GM18505 (cell line): ENCODE results near the gene SNTG2.

ENCODE experiments used
- ATAC-seq: cut with Tn5 transposase; IDR thresholded peaks from one replicate; pipeline ENCODE4 v1.9.1; 2021; ENCODE audit not compliant: unreplicated experiment
- POLR2A ChIP-seq: IDR thresholded peaks from 4 replicates; pipeline ENCODE4 v1.6.1; 2011; ENCODE audit warnings: borderline replicate concordance; ENCODE audit not compliant: insufficient read depth, insufficient read length; ENCODE audit errors: extremely low read depth

Gene SNTG2

GRCh38 chr2:1310202-1310601, 359.6 kb downstream of the SNTG2 start:
- ATAC-seq: no peak
- no peak for TF ChIP-seq POLR2A

GRCh38 chr2:1310866-1311265, 360.2 kb downstream of the SNTG2 start:
- no peak for TF ChIP-seq POLR2A
- no peak for ATAC-seq

DNA sequence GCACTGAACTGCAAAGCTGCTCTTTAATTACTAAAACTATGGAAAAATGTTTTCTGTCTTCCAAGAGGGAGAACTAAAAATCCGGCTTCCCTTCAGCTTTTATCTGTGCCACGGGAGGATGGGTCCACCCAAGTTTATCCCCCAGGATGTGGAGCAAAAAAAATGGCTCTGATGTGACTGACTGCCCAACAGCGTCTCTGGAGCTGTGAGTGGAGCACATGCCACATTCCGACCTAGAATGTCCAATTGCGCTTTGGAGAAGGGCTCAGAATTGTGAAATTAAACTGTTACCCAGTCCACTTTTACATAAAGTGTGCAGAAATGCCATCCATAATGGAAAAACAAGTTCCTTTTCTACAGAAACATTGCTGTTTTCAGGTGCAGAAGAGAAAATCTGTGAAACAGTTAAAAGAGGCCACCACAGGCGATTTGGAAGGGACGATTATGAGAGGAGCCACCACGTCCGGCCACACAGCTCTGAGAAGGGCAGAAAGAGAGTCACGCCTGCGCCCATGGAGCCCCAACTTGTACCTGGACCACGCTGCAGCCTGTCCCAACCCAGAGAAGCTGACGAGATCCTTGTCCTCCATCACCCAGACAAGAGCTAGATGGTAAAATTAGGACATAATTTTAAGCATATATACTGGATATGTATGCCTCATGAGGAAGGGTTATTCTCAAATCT, 362.7 kb downstream of the SNTG2 start:
- no peak for TF ChIP-seq POLR2A
- no peak for ATAC-seq

- ATAC-seq: no peak
- TF ChIP-seq POLR2A: no peak
Observed at GRCh38 chr2:1314254-1314653, 363.6 kb downstream of the SNTG2 start.

GRCh38 chr2:1318366-1319009, 367.8 kb downstream of the SNTG2 start:
- no peak for TF ChIP-seq POLR2A

DNA sequence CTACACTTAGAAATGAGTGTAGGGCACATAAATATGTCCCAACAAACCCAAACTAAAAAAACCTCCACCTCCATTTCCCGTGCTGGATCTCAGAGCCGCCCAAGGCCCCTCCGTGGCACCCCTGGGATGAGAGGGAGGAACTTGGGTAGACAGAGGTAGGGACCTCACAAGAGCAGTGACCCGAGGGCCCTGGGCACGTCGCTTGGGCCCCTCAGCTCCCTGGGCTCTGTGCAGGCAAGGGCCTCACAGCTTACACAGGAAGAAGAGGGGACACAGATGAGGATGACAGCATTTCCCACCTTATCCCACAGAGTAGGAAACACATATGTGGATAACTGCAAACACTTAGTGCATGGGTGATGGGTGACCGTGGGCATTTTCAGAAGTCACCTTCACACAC, 368.7 kb downstream of the SNTG2 start:
- no peak for TF ChIP-seq POLR2A
- no peak for ATAC-seq

More at GRCh38 chr2:1318366-1319009, 367.8 kb downstream of the SNTG2 start:
- ATAC-seq: no peak

- no peak for TF ChIP-seq POLR2A
- ATAC-seq: no peak
Observed at GRCh38 chr2:1321321-1321720, 370.7 kb downstream of the SNTG2 start.

DNA sequence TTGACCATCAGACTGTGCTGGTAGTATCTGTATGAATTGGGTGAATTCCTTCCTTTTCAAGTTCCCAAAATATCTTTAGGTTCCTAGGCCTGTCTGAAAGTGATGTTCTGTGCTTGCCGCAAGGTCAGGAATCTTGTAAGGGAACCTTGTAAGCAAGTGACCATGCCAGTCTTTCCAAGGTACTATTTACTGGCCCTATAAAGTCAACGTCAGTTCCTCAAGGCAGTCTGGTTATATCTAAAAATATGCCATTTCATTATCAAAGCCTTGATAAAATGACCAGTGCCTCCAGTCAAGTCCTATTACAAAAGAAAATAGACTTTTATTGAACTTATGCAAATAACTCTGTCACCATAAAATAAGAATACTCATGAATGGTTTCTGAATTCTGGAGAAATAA, 374.2 kb downstream of the SNTG2 start:
- no peak for TF ChIP-seq POLR2A
- no peak for ATAC-seq

DNA sequence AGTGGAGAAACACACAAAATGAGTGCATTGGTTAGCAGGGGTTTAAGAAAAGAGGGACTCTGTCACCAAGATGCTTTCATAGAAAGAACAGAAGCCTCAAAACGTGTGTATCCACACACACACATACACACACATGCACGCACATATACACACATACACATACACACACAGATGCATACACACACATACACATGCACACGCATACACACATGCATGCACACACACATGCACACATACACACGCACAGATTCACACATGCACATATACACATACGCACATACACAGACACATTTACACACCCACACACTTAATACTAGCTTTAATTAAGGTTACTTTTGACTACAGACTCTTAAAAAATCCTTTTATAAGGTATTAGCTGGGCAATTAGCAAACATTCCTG, 378.0 kb downstream of the SNTG2 start:
- no peak for ATAC-seq
- TF ChIP-seq POLR2A: no peak

- no peak for TF ChIP-seq POLR2A
- ATAC-seq: no peak
Observed at GRCh38 chr2:1339388-1340140, 388.9 kb downstream of the SNTG2 start.

DNA sequence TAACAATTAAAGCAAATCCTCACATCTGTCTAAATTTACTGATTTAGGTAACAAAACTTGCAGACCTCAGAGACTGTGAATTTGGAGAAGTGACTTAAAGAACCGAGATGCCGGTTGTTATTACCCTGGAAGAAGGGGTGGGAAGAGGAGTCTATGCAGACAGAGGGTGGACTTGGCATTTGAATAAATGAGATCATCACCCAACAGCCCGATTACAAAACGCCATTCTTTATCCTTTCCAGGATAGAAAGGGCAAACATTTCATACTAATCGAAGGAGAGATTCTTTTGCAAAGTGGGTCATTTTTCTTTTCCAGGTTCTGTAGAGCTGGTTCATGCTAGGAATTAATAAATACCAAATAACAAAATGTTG, 389.5 kb downstream of the SNTG2 start:
- no peak for TF ChIP-seq POLR2A
- ATAC-seq: no peak

DNA sequence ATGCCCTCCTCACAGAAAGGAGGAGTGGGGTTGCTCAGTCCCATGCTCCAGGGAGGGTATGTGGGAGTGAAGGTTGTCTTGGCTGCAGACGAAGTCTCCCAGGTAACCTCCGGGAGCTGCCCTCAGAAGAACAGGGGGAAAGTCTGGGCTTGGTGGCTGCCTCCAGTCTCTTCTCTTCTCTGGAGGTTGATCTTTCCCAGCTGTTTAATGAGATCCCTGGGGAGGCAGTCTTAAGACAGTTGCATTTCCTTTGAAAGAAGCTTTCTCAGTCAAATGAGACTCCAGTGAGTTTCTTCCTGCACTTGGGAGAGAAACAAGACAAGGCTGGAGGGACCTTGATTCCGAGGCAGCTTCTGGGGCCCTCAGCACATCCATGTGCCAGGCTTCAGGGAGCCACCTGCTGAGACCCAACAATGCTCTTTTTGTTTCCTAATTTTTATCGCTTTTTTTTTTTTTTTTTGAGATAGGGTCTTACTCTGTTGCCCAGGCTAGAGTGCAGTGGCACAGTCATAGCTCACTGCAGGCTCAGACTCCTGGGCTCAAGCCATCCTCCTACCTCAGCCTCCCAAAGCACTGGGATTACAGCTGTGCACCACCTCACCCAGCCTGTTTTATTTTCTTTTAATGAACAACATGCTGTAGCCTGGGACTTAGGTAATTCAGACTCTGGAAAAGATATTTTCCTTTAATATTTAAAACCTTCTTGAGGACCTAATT, 390.9 kb downstream of the SNTG2 start:
- no peak for TF ChIP-seq POLR2A
- ATAC-seq: no peak

DNA sequence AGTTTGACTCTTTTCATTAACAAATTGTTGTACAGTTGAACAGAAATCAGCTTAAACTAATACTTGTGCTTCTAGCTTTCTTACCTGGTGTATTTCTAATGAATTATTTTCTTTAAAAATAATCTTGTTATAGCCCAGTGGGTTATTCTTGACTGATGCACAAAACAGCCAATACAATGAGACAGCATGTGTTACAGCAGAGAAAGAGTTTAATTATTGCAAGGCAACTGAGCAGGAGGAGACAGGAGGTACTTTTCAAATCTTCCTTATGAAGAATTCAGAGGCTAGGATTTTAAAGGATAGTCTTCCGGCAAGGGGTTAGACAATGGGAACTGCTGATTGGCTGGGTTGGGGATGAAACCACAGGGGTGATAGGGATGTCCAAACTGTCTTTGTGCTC, 398.1 kb downstream of the SNTG2 start:
- ATAC-seq: no peak
- TF ChIP-seq POLR2A: no peak
